HEK293 (cell line): ENCODE measurements around the gene SSMEM1.

Source experiments
- CTCF ChIP-seq: fragments of 450-650 bp; formaldehyde crosslinking; IDR thresholded peaks from 2 replicates; pipeline ENCODE4 v1.5.1; 2016; ENCODE audit warnings: missing biosample characterization, missing genetic modification characterization
- HOXD13 ChIP-seq: sonication (generic); formaldehyde crosslinking; IDR thresholded peaks from 2 replicates; pipeline ENCODE4 v1.8.0; 2022; ENCODE audit warnings: missing genetic modification reagents, borderline replicate concordance
- PATZ1 ChIP-seq: fragments of 450-650 bp; formaldehyde crosslinking; IDR thresholded peaks from 2 replicates; pipeline ENCODE4 v1.5.1; 2016; ENCODE audit warnings: missing biosample characterization, missing genetic modification characterization
- SCRT2 ChIP-seq: fragments of 450-650 bp; formaldehyde crosslinking; IDR thresholded peaks from 2 replicates; pipeline ENCODE4 v1.5.1; 2016; ENCODE audit warnings: missing biosample characterization, missing genetic modification characterization
- SP3 ChIP-seq: fragments of 450-650 bp; formaldehyde crosslinking; IDR thresholded peaks from 2 replicates; pipeline ENCODE4 v1.5.1; 2016; ENCODE audit warnings: missing biosample characterization, missing genetic modification characterization
- ZNF16 ChIP-seq: fragments of 450-650 bp; formaldehyde crosslinking; IDR thresholded peaks from 2 replicates; pipeline ENCODE4 v1.5.1; 2016; ENCODE audit warnings: low read depth, missing biosample characterization, missing genetic modification characterization
- ZNF214 ChIP-seq: fragments of 450-650 bp; formaldehyde crosslinking; IDR thresholded peaks from 2 replicates; pipeline ENCODE4 v1.5.1; 2017; ENCODE audit warnings: missing biosample characterization, mild to moderate bottlenecking, missing genetic modification characterization, borderline replicate concordance

GRCh38 chr7:130262448-130262847 lies 54.8 kb downstream of the SSMEM1 start:
- no peak for TF ChIP-seq SP3 (tag by site-specific recombination)
- TF ChIP-seq PATZ1 (tag by site-specific recombination): no peak
- no peak for TF ChIP-seq ZNF16 (tag by site-specific recombination)
- TF ChIP-seq HOXD13 (CRISPR knock-in tag): no peak
- TF ChIP-seq ZNF214 (tag by site-specific recombination): no peak
- no peak for TF ChIP-seq SCRT2 (tag by site-specific recombination)
- TF ChIP-seq CTCF: no peak
